ENCODE measurements around the gene SYT1.

SYT1 gene

GRCh38 chr12:79371226-79371625, 506.7 kb downstream of the SYT1 start:
- no peak for DNase-seq
- Mint-ChIP-seq H3K9me3 (peaks cover 2 to 7% of the 10 kb centered on the region in 2 donors), H3K4me1 (ENCODE audit: low read depth in 2 of 2) (no peaks in the 10 kb centered on the region), H3K36me3 (ENCODE audit: insufficient read depth) (no peaks in the 10 kb centered on the region), H3K27ac (no peak overlapping the region), H3K27me3 (no peaks in the 10 kb centered on the region), H3K4me3 (no peak overlapping the region)
- no peak for ATAC-seq (replicated peaks)

GRCh38 chr12:79373896-79374499, 509.4 kb downstream of the SYT1 start:
- no peak for DNase-seq
- H3K4me3 Mint-ChIP-seq, result no peak overlapping the region
- no peak overlapping the region for H3K27ac Mint-ChIP-seq
- no peaks in the 10 kb centered on the region for H3K4me1 Mint-ChIP-seq (ENCODE audit: low read depth in 2 of 2)
- no peak for ATAC-seq (replicated peaks)
- no peaks in the 10 kb centered on the region for H3K36me3 Mint-ChIP-seq (ENCODE audit: insufficient read depth)
- no peaks in the 10 kb centered on the region for H3K27me3 Mint-ChIP-seq
- peaks cover 0 to 7% of the 10 kb centered on the region in 2 donors for H3K9me3 Mint-ChIP-seq

GRCh38 chr12:79374545-79374944, 510.0 kb downstream of the SYT1 start:
- Mint-ChIP-seq H3K4me1 (ENCODE audit: low read depth in 2 of 2) (no peaks in the 10 kb centered on the region), H3K4me3 (no peak overlapping the region), H3K9me3 (peaks cover 0 to 7% of the 10 kb centered on the region in 2 donors), H3K27ac (no peak overlapping the region), H3K27me3 (no peaks in the 10 kb centered on the region), H3K36me3 (ENCODE audit: insufficient read depth) (no peaks in the 10 kb centered on the region)
- no peak for DNase-seq
- ATAC-seq (replicated peaks), result no peak

- DNase-seq (no peak), ATAC-seq (replicated peaks) (no peak)
- Mint-ChIP-seq H3K9me3 (peaks cover 0 to 7% of the 10 kb centered on the region in 2 donors), H3K36me3 (ENCODE audit: insufficient read depth) (no peaks in the 10 kb centered on the region), H3K27me3 (no peaks in the 10 kb centered on the region), H3K4me3 (no peak overlapping the region), H3K4me1 (ENCODE audit: low read depth in 2 of 2) (no peaks in the 10 kb centered on the region), H3K27ac (no peak overlapping the region)
Measured at GRCh38 chr12:79375050-79375449, 510.5 kb downstream of the SYT1 start.

GRCh38 chr12:79378496-79378895, 513.9 kb downstream of the SYT1 start:
- Mint-ChIP-seq H3K4me1 (ENCODE audit: low read depth in 2 of 2) (no peaks in the 10 kb centered on the region), H3K4me3 (no peak overlapping the region), H3K27ac (no peak overlapping the region), H3K27me3 (no peaks in the 10 kb centered on the region), H3K9me3 (no peaks in the 10 kb centered on the region), H3K36me3 (ENCODE audit: insufficient read depth) (no peaks in the 10 kb centered on the region)
- ATAC-seq (replicated peaks) (no peak), DNase-seq (no peak)

GRCh38 chr12:79380402-79380801, 515.8 kb downstream of the SYT1 start:
- Mint-ChIP-seq H3K4me1 (ENCODE audit: low read depth in 2 of 2) (no peaks in the 10 kb centered on the region), H3K27me3 (no peaks in the 10 kb centered on the region), H3K36me3 (ENCODE audit: insufficient read depth) (no peaks in the 10 kb centered on the region), H3K27ac (no peak overlapping the region), H3K9me3 (no peaks in the 10 kb centered on the region), H3K4me3 (no peak overlapping the region)
- DNase-seq (no peak), ATAC-seq (replicated peaks) (no peak)

GRCh38 chr12:79381248-79382208, 517.0 kb downstream of the SYT1 start:
- ATAC-seq (replicated peaks) (no peak), DNase-seq (no peak)
- H3K4me1 Mint-ChIP-seq (ENCODE audit: low read depth in 2 of 2), result no peaks in the 10 kb centered on the region
- no peaks in the 10 kb centered on the region for H3K36me3 Mint-ChIP-seq (ENCODE audit: insufficient read depth)
- H3K4me3 Mint-ChIP-seq, result no peak overlapping the region
- no peak overlapping the region for H3K27ac Mint-ChIP-seq
- H3K27me3 Mint-ChIP-seq, result no peaks in the 10 kb centered on the region
- no peaks in the 10 kb centered on the region for H3K9me3 Mint-ChIP-seq

- DNase-seq (no peak), ATAC-seq (replicated peaks) (no peak)
- no peaks in the 10 kb centered on the region for H3K27me3 Mint-ChIP-seq
- no peak overlapping the region for H3K4me3 Mint-ChIP-seq
- H3K36me3 Mint-ChIP-seq (ENCODE audit: insufficient read depth), result no peaks in the 10 kb centered on the region
- H3K4me1 Mint-ChIP-seq (ENCODE audit: low read depth in 2 of 2), result no peaks in the 10 kb centered on the region
- H3K9me3 Mint-ChIP-seq, result no peaks in the 10 kb centered on the region
- no peak overlapping the region for H3K27ac Mint-ChIP-seq
Measured at GRCh38 chr12:79384551-79384950, 520.0 kb downstream of the SYT1 start.

- Mint-ChIP-seq H3K4me1 (ENCODE audit: low read depth in 2 of 2) (no peaks in the 10 kb centered on the region), H3K36me3 (ENCODE audit: insufficient read depth) (no peaks in the 10 kb centered on the region), H3K9me3 (peaks cover 3 to 7% of the 10 kb centered on the region in 2 donors), H3K4me3 (no peak overlapping the region), H3K27me3 (no peaks in the 10 kb centered on the region), H3K27ac (no peak overlapping the region)
- no peak for DNase-seq
- no peak for ATAC-seq (replicated peaks)
Measured at GRCh38 chr12:79388011-79388410, 523.4 kb downstream of the SYT1 start.

- no peaks in the 10 kb centered on the region for H3K27me3 Mint-ChIP-seq
- H3K9me3 Mint-ChIP-seq, result peaks cover 6 to 15% of the 10 kb centered on the region in 2 donors
- H3K4me1 Mint-ChIP-seq (ENCODE audit: low read depth in 2 of 2), result no peaks in the 10 kb centered on the region
- no peaks in the 10 kb centered on the region for H3K36me3 Mint-ChIP-seq (ENCODE audit: insufficient read depth)
- ATAC-seq (replicated peaks) (no peak), DNase-seq (no peak)
- H3K4me3 Mint-ChIP-seq, result no peak overlapping the region
- no peak overlapping the region for H3K27ac Mint-ChIP-seq
Measured at GRCh38 chr12:79393842-79394241, 529.3 kb downstream of the SYT1 start.

- ATAC-seq (replicated peaks) (no peak), DNase-seq (no peak)
- Mint-ChIP-seq H3K4me1 (ENCODE audit: low read depth in 2 of 2) (no peaks in the 10 kb centered on the region), H3K4me3 (no peak overlapping the region), H3K36me3 (ENCODE audit: insufficient read depth) (no peaks in the 10 kb centered on the region), H3K9me3 (peaks cover 3 to 8% of the 10 kb centered on the region in 2 donors), H3K27me3 (no peaks in the 10 kb centered on the region), H3K27ac (no peak overlapping the region)
Measured at GRCh38 chr12:79397609-79398008, 533.0 kb downstream of the SYT1 start.

GRCh38 chr12:79400481-79400880, 535.9 kb downstream of the SYT1 start:
- Mint-ChIP-seq H3K27me3 (no peaks in the 10 kb centered on the region), H3K36me3 (ENCODE audit: insufficient read depth) (no peaks in the 10 kb centered on the region), H3K9me3 (peaks cover 0 to 2% of the 10 kb centered on the region in 2 donors), H3K4me1 (ENCODE audit: low read depth in 2 of 2) (no peaks in the 10 kb centered on the region), H3K4me3 (no peak overlapping the region), H3K27ac (no peak overlapping the region)
- DNase-seq (no peak), ATAC-seq (replicated peaks) (no peak)

GRCh38 chr12:79402606-79403005, 538.0 kb downstream of the SYT1 start:
- H3K27me3 Mint-ChIP-seq, result no peaks in the 10 kb centered on the region
- no peaks in the 10 kb centered on the region for H3K4me1 Mint-ChIP-seq (ENCODE audit: low read depth in 2 of 2)
- H3K27ac Mint-ChIP-seq, result no peak overlapping the region
- H3K36me3 Mint-ChIP-seq (ENCODE audit: insufficient read depth), result no peaks in the 10 kb centered on the region
- H3K9me3 Mint-ChIP-seq, result peaks cover 0 to 2% of the 10 kb centered on the region in 2 donors
- no peak overlapping the region for H3K4me3 Mint-ChIP-seq
- ATAC-seq (replicated peaks) (no peak), DNase-seq (no peak)

GRCh38 chr12:79406993-79407392, 542.4 kb downstream of the SYT1 start:
- Mint-ChIP-seq H3K9me3 (peaks cover 0 to 2% of the 10 kb centered on the region in 2 donors), H3K4me1 (ENCODE audit: low read depth in 2 of 2) (no peaks in the 10 kb centered on the region), H3K27ac (no peak overlapping the region), H3K4me3 (no peak overlapping the region), H3K27me3 (no peaks in the 10 kb centered on the region), H3K36me3 (ENCODE audit: insufficient read depth) (no peaks in the 10 kb centered on the region)
- DNase-seq, result no peak
- ATAC-seq (replicated peaks), result no peak

Measured in effector memory CD8-positive, alpha-beta T cell (primary cell).